ENCODE results near the gene ERV3-1. TPM values are rescaled to one million over a fixed set of nuclear protein-coding genes. Genes with fewer than 3 reads are reported as not detected.

Gene ERV3-1
- total and polyA plus RNA-seq, 9 of the 15 experiments (the other 6 are each of a cell fraction or from before 2014, with no cell fraction given) = 10.2 to 30.0 (median 22.0) TPM

DNA sequence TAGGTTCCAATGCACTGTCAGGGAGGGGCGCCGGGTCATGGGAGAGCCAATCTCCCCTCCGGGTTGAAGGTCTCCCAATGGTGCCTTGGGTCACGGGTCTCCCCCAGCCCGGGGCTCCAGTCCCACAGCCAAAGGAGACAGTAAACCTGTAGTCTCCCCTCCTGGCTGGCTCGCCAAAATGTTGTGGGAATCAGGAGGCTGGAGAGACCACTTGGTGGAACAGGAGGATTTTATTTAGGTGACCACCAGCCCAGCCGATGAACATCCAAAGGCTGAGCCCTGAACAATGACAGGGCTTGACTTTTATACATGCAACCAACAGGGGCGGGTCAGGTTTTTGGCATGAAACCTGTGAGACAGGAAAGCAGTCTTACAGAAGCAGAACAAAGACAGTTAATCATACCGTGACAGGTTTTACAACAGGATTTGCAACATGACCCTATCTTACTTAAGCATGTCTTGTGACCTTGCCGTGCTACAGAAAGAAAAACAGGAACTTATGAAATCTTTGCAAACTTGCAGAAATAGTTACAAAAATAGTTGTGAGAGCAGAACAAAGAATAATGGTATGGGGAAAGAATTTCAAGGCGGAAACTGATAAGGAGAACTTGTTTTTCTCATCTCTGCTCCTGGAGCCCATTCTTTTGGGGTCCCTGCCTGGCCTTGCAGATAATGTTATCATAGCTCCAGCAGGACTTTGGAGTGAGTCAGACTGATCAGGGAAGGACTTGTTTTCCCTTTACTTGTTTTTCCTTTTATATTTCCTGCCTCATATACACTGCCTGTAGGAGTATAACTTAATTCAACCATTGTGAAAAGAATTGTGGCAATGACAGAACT lies 7.1 kb downstream of the ERV3-1 start (continued):
- TF ChIP-seq, protein P1, sequence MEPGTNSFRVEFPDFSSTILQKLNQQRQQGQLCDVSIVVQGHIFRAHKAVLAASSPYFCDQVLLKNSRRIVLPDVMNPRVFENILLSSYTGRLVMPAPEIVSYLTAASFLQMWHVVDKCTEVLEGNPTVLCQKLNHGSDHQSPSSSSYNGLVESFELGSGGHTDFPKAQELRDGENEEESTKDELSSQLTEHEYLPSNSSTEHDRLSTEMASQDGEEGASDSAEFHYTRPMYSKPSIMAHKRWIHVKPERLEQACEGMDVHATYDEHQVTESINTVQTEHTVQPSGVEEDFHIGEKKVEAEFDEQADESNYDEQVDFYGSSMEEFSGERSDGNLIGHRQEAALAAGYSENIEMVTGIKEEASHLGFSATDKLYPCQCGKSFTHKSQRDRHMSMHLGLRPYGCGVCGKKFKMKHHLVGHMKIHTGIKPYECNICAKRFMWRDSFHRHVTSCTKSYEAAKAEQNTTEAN (CRISPR knock-in tag; IDR thresholded peaks at IDR 0.05) = no peak
- TF ChIP-seq NFIC (IDR thresholded peaks at IDR 0.05) (peak; percentile 93), HNRNPK (IDR thresholded peaks at IDR 0.05; ENCODE audit: low read depth, low read length, poor library complexity, severe bottlenecking) (no peak), ZNF398 (CRISPR knock-in tag; IDR thresholded peaks at IDR 0.05) (no peak), XRCC5 (IDR thresholded peaks at IDR 0.05; ENCODE audit: low read depth, low read length) (no peak), ZNF282 (CRISPR knock-in tag; IDR thresholded peaks at IDR 0.05) (no peak), ZMIZ1 (IDR thresholded peaks at IDR 0.05; ENCODE audit: low read depth in 2 of 2, low read length in 2 of 2) (peak in 1 of 2 experiments; percentile 97; a peak in 2 of 4 replicates), GATAD2B (IDR thresholded peaks at IDR 0.05; ENCODE audit: borderline replicate concordance) (peak; percentile 95), PKNOX1 (IDR thresholded peaks at IDR 0.05) (peak; percentile 98), NR1H2 (CRISPR knock-in tag; IDR thresholded peaks at IDR 0.05) (no peak), CTBP1 (IDR thresholded peaks at IDR 0.05; ENCODE audit: borderline replicate concordance) (peak; percentile 79), ARID2 (IDR thresholded peaks at IDR 0.05) (no peak), ZNF316 (IDR thresholded peaks at IDR 0.05) (peak; percentile 84)
- TF ChIP-seq, protein P2, sequence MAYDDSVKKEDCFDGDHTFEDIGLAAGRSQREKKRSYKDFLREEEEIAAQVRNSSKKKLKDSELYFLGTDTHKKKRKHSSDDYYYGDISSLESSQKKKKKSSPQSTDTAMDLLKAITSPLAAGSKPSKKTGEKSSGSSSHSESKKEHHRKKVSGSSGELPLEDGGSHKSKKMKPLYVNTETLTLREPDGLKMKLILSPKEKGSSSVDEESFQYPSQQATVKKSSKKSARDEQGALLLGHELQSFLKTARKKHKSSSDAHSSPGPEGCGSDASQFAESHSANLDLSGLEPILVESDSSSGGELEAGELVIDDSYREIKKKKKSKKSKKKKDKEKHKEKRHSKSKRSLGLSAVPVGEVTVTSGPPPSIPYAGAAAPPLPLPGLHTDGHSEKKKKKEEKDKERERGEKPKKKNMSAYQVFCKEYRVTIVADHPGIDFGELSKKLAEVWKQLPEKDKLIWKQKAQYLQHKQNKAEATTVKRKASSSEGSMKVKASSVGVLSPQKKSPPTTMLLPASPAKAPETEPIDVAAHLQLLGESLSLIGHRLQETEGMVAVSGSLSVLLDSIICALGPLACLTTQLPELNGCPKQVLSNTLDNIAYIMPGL (CRISPR knock-in tag; IDR thresholded peaks at IDR 0.05) = no peak

All from K562 (cell line).